MCF 10A (cell line): Measurements from ENCODE around the gene ADAMTS3. TPM values are rescaled to one million over a fixed set of nuclear protein-coding genes. Genes with fewer than 3 reads are reported as not detected.

Experiments used
- BruUV-seq: library from RNA; stranded (reverse); fragments of 400-500 nt; replicated peaks from 2 replicates; lab custom pipeline; 2021; lab: Mats Ljungman, UMichigan
- CTCF ChIA-PET: fragments of 300-600 bp; sonication (Branson Sonifier 250); formaldehyde crosslinking; extraction: SDS; loops from one replicate; lab custom pipeline; 2021; ENCODE audit warnings: antibody characterized with exemption, inconsistent platforms; lab: Yijun Ruan, JAX
- POLR2A ChIA-PET: fragments of 300-600, 350-650 bp; sonication (Branson Sonifier 250); formaldehyde crosslinking; extraction: SDS; loops from one replicate; lab custom pipeline; 2020; ENCODE audit warnings: antibody characterized with exemption, inconsistent platforms; lab: Yijun Ruan, JAX
- DNase-seq: peaks from one replicate; pipeline ENCODE4 v3.0.0-alpha.2; 2018; ENCODE audit not compliant: unreplicated experiment
- H3K27ac Mint-ChIP-seq: one replicate; pipeline ENCODE4 v1.8.0; 2022; ENCODE audit warnings: mild to moderate bottlenecking, low read depth, mixed read lengths; ENCODE audit not compliant: unreplicated experiment
- H3K27me3 Mint-ChIP-seq: one replicate; pipeline ENCODE4 v1.8.0; 2022; ENCODE audit warnings: mixed read lengths; ENCODE audit not compliant: insufficient read depth, unreplicated experiment
- H3K36me3 Mint-ChIP-seq: one replicate; pipeline ENCODE4 v1.8.0; 2022; ENCODE audit warnings: mild to moderate bottlenecking, moderate library complexity, mixed read lengths; ENCODE audit not compliant: insufficient read depth, unreplicated experiment
- H3K4me1 Mint-ChIP-seq: one replicate; pipeline ENCODE4 v1.8.0; 2022; ENCODE audit warnings: mixed read lengths; ENCODE audit not compliant: insufficient read depth, unreplicated experiment
- H3K4me3 Mint-ChIP-seq: one replicate; pipeline ENCODE4 v1.8.0; 2022; ENCODE audit warnings: mild to moderate bottlenecking, moderate library complexity, mixed read lengths; ENCODE audit not compliant: unreplicated experiment
- H3K9me3 Mint-ChIP-seq: one replicate; pipeline ENCODE4 v1.8.0; 2022; ENCODE audit warnings: mixed read lengths; ENCODE audit not compliant: unreplicated experiment
- CTCF ChIP-seq: fragments of 200-600 bp; IDR thresholded peaks from one replicate; pipeline ENCODE4 v1.8.0; 2022; ENCODE audit warnings: antibody characterized with exemption, mild to moderate bottlenecking; ENCODE audit not compliant: unreplicated experiment
- intact Hi-C: fragments of 100-400 bp; cut with micrococcal nuclease; formaldehyde crosslinking; loops from 2 replicates; pipeline ENCODE4 v1.14.1; 2022
- total RNA-seq: library from RNA; stranded (reverse); gene quantifications from 2 replicates; pipeline ENCODE4 v1.2.3, GENCODE V29; 2022

Gene ADAMTS3
- total RNA-seq, 1 experiment from 2014 or later, result 0.58 TPM

- ChIA-PET POLR2A (no interaction called here), CTCF (no interaction called here)
- BruUV-seq, result no TSS peak
- no peak overlapping the region for H3K4me3 Mint-ChIP-seq
- H3K27me3 Mint-ChIP-seq, result no peaks in the 10 kb centered on the region
- DNase-seq, result no peak
- H3K27ac Mint-ChIP-seq, result no peak overlapping the region
- no peaks in the 10 kb centered on the region for H3K4me1 Mint-ChIP-seq
- TF ChIP-seq CTCF, result no peak
- no peaks in the 10 kb centered on the region for H3K36me3 Mint-ChIP-seq
- no peaks in the 10 kb centered on the region for H3K9me3 Mint-ChIP-seq
- intact Hi-C loops, result no loop called here
These were observed 111.9 kb downstream of the ADAMTS3 start for GRCh38 chr4:72457158-72457557.

- H3K27me3 Mint-ChIP-seq, result no peaks in the 10 kb centered on the region
- ChIA-PET POLR2A (interaction anchor here (1.1 kb wide), 1 partner anchor 18 kb away, joined by 4 read pairs; no protein-coding TSS in a partner anchor), CTCF (interaction anchor here (0.6 to 1.0 kb wide), 5 partner anchors 18 to 435 kb away, joined by 3 to 4 read pairs (median 3); no protein-coding TSS in a partner anchor)
These were observed 117.7 kb downstream of the ADAMTS3 start for GRCh38 chr4:72451349-72451748.

GRCh38 chr4:72449705-72450104 is 119.3 kb downstream of the ADAMTS3 start:
- Mint-ChIP-seq H3K4me3 (no peak overlapping the region), H3K36me3 (no peaks in the 10 kb centered on the region), H3K9me3 (no peaks in the 10 kb centered on the region), H3K4me1 (no peaks in the 10 kb centered on the region), H3K27ac (no peak overlapping the region), H3K27me3 (no peaks in the 10 kb centered on the region)
- BruUV-seq, result no TSS peak
- no peak for DNase-seq
- ChIA-PET POLR2A (no interaction called here), CTCF (no interaction called here)
- intact Hi-C loops, result no loop called here
- TF ChIP-seq CTCF, result no peak

More at GRCh38 chr4:72451349-72451748, 117.7 kb downstream of the ADAMTS3 start:
- no peak for TF ChIP-seq CTCF
- Mint-ChIP-seq H3K9me3 (no peaks in the 10 kb centered on the region), H3K27ac (no peak overlapping the region), H3K36me3 (no peaks in the 10 kb centered on the region), H3K4me1 (no peaks in the 10 kb centered on the region), H3K4me3 (no peak overlapping the region)
- no TSS peak for BruUV-seq
- DNase-seq, result no peak
- intact Hi-C loops, result no loop called here

- POLR2A ChIA-PET, result no interaction called here
- no peaks in the 10 kb centered on the region for H3K4me1 Mint-ChIP-seq
- no peak for TF ChIP-seq CTCF
- H3K9me3 Mint-ChIP-seq, result no peaks in the 10 kb centered on the region
- no peak overlapping the region for H3K4me3 Mint-ChIP-seq
- CTCF ChIA-PET, result interaction anchor here (0.6 to 1.0 kb wide), 2 partner anchors 25 to 147 kb away, joined by 3 read pairs; no protein-coding TSS in a partner anchor
- peak; percentile 19 for DNase-seq
- H3K27me3 Mint-ChIP-seq, result no peaks in the 10 kb centered on the region
- H3K36me3 Mint-ChIP-seq, result no peaks in the 10 kb centered on the region
- no peak overlapping the region for H3K27ac Mint-ChIP-seq
- intact Hi-C loops, result no loop called here
- BruUV-seq, result no TSS peak
These were observed 120.8 kb downstream of the ADAMTS3 start for GRCh38 chr4:72448231-72448630.
